T-helper 1 cell treated with Interleukin-12 subunit alpha and Interleukin-12 subunit beta and Interleukin-4 antibody, amounts not matched to agents 30 μg/mL and 1 μg/mL, for 36 hours (primary cell): ENCODE data around the gene RBM19.

Source experiments
- H3K27ac Mint-ChIP-seq: one replicate; pipeline ENCODE4 v1.8.0; 2021; ENCODE audit warnings: mild to moderate bottlenecking, mixed read lengths
- H3K27me3 Mint-ChIP-seq: one replicate; pipeline ENCODE4 v1.8.0; 2021; ENCODE audit warnings: low read depth, mixed read lengths
- H3K36me3 Mint-ChIP-seq: one replicate; pipeline ENCODE4 v1.8.0; 2021; ENCODE audit warnings: low read depth, mixed read lengths
- H3K4me1 Mint-ChIP-seq: one replicate; pipeline ENCODE4 v1.8.0; 2021; ENCODE audit warnings: low read depth, mixed read lengths
- H3K4me3 Mint-ChIP-seq: one replicate; pipeline ENCODE4 v1.8.0; 2021; ENCODE audit warnings: mild to moderate bottlenecking, moderate library complexity, mixed read lengths
- H3K9me3 Mint-ChIP-seq: one replicate; pipeline ENCODE4 v1.8.0; 2021; ENCODE audit warnings: mixed read lengths

The RBM19 gene

GRCh38 chr12:113886721-113887120 lies 79.4 kb downstream of the RBM19 start:
- peaks cover 2% of the 10 kb centered on the region for H3K36me3 Mint-ChIP-seq
- H3K4me3 Mint-ChIP-seq: no peak overlapping the region
- H3K4me1 Mint-ChIP-seq: no peaks in the 10 kb centered on the region
- no peaks in the 10 kb centered on the region for H3K9me3 Mint-ChIP-seq
- no peaks in the 10 kb centered on the region for H3K27me3 Mint-ChIP-seq
- H3K27ac Mint-ChIP-seq: no peak overlapping the region

- Mint-ChIP-seq H3K36me3 (peaks cover 2% of the 10 kb centered on the region), H3K4me1 (no peaks in the 10 kb centered on the region), H3K27me3 (no peaks in the 10 kb centered on the region), H3K4me3 (no peak overlapping the region), H3K9me3 (no peaks in the 10 kb centered on the region), H3K27ac (no peak overlapping the region)
Measured at GRCh38 chr12:113884392-113884791, 81.7 kb downstream of the RBM19 start.

GRCh38 chr12:113882690-113883089 lies 83.4 kb downstream of the RBM19 start:
- Mint-ChIP-seq H3K9me3 (no peaks in the 10 kb centered on the region), H3K4me1 (no peaks in the 10 kb centered on the region), H3K27ac (no peak overlapping the region), H3K36me3 (peaks cover 2% of the 10 kb centered on the region), H3K27me3 (no peaks in the 10 kb centered on the region), H3K4me3 (no peak overlapping the region)

GRCh38 chr12:113880988-113881962 lies 84.8 kb downstream of the RBM19 start:
- no peak overlapping the region for H3K4me3 Mint-ChIP-seq
- no peak overlapping the region for H3K27ac Mint-ChIP-seq
- no peaks in the 10 kb centered on the region for H3K4me1 Mint-ChIP-seq
- H3K9me3 Mint-ChIP-seq: no peaks in the 10 kb centered on the region
- H3K27me3 Mint-ChIP-seq: no peaks in the 10 kb centered on the region
- H3K36me3 Mint-ChIP-seq: peaks cover 2% of the 10 kb centered on the region

GRCh38 chr12:113880326-113880725 lies 85.8 kb downstream of the RBM19 start:
- Mint-ChIP-seq H3K27ac (no peak overlapping the region), H3K36me3 (peaks cover 2% of the 10 kb centered on the region), H3K9me3 (no peaks in the 10 kb centered on the region), H3K4me1 (no peaks in the 10 kb centered on the region), H3K4me3 (no peak overlapping the region), H3K27me3 (no peaks in the 10 kb centered on the region)

GRCh38 chr12:113879658-113880057 lies 86.5 kb downstream of the RBM19 start:
- no peaks in the 10 kb centered on the region for H3K27me3 Mint-ChIP-seq
- no peaks in the 10 kb centered on the region for H3K9me3 Mint-ChIP-seq
- H3K4me1 Mint-ChIP-seq: no peaks in the 10 kb centered on the region
- H3K36me3 Mint-ChIP-seq: peaks cover 2% of the 10 kb centered on the region
- H3K4me3 Mint-ChIP-seq: no peak overlapping the region
- H3K27ac Mint-ChIP-seq: no peak overlapping the region

- Mint-ChIP-seq H3K4me1 (no peaks in the 10 kb centered on the region), H3K36me3 (no peaks in the 10 kb centered on the region), H3K27me3 (no peaks in the 10 kb centered on the region), H3K4me3 (no peak overlapping the region), H3K9me3 (no peaks in the 10 kb centered on the region), H3K27ac (no peak overlapping the region)
Measured at GRCh38 chr12:113877607-113878006, 88.5 kb downstream of the RBM19 start.

GRCh38 chr12:113876160-113876559 lies 90.0 kb downstream of the RBM19 start:
- H3K27me3 Mint-ChIP-seq: no peaks in the 10 kb centered on the region
- H3K9me3 Mint-ChIP-seq: no peaks in the 10 kb centered on the region
- no peaks in the 10 kb centered on the region for H3K36me3 Mint-ChIP-seq
- H3K4me3 Mint-ChIP-seq: no peak overlapping the region
- no peak overlapping the region for H3K27ac Mint-ChIP-seq
- H3K4me1 Mint-ChIP-seq: no peaks in the 10 kb centered on the region

- no peak overlapping the region for H3K27ac Mint-ChIP-seq
- no peak overlapping the region for H3K4me3 Mint-ChIP-seq
- H3K27me3 Mint-ChIP-seq: no peaks in the 10 kb centered on the region
- no peaks in the 10 kb centered on the region for H3K4me1 Mint-ChIP-seq
- no peaks in the 10 kb centered on the region for H3K9me3 Mint-ChIP-seq
- H3K36me3 Mint-ChIP-seq: no peaks in the 10 kb centered on the region
Measured at GRCh38 chr12:113875691-113876090, 90.4 kb downstream of the RBM19 start.

- Mint-ChIP-seq H3K27me3 (no peaks in the 10 kb centered on the region), H3K4me3 (no peak overlapping the region), H3K4me1 (no peaks in the 10 kb centered on the region), H3K36me3 (no peaks in the 10 kb centered on the region), H3K27ac (no peak overlapping the region), H3K9me3 (no peaks in the 10 kb centered on the region)
Measured at GRCh38 chr12:113874999-113875561, 91.0 kb downstream of the RBM19 start.

GRCh38 chr12:113874326-113874725 lies 91.8 kb downstream of the RBM19 start:
- Mint-ChIP-seq H3K4me3 (no peak overlapping the region), H3K36me3 (no peaks in the 10 kb centered on the region), H3K27ac (no peak overlapping the region), H3K4me1 (no peaks in the 10 kb centered on the region), H3K9me3 (no peaks in the 10 kb centered on the region), H3K27me3 (no peaks in the 10 kb centered on the region)

- no peak overlapping the region for H3K4me3 Mint-ChIP-seq
- H3K36me3 Mint-ChIP-seq: no peaks in the 10 kb centered on the region
- H3K27ac Mint-ChIP-seq: no peak overlapping the region
- H3K4me1 Mint-ChIP-seq: no peaks in the 10 kb centered on the region
- H3K9me3 Mint-ChIP-seq: no peaks in the 10 kb centered on the region
- no peaks in the 10 kb centered on the region for H3K27me3 Mint-ChIP-seq
Measured at GRCh38 chr12:113873740-113874139, 92.4 kb downstream of the RBM19 start.

GRCh38 chr12:113870890-113871289 lies 95.2 kb downstream of the RBM19 start:
- no peak overlapping the region for H3K27ac Mint-ChIP-seq
- no peaks in the 10 kb centered on the region for H3K27me3 Mint-ChIP-seq
- H3K4me1 Mint-ChIP-seq: no peaks in the 10 kb centered on the region
- no peaks in the 10 kb centered on the region for H3K9me3 Mint-ChIP-seq
- H3K36me3 Mint-ChIP-seq: no peaks in the 10 kb centered on the region
- H3K4me3 Mint-ChIP-seq: no peak overlapping the region

GRCh38 chr12:113870035-113870434 lies 96.1 kb downstream of the RBM19 start:
- H3K4me1 Mint-ChIP-seq: no peaks in the 10 kb centered on the region
- H3K36me3 Mint-ChIP-seq: no peaks in the 10 kb centered on the region
- H3K27me3 Mint-ChIP-seq: no peaks in the 10 kb centered on the region
- H3K27ac Mint-ChIP-seq: no peak overlapping the region
- no peak overlapping the region for H3K4me3 Mint-ChIP-seq
- H3K9me3 Mint-ChIP-seq: no peaks in the 10 kb centered on the region

GRCh38 chr12:113868365-113868764 lies 97.8 kb downstream of the RBM19 start:
- Mint-ChIP-seq H3K27ac (no peak overlapping the region), H3K4me3 (no peak overlapping the region), H3K36me3 (no peaks in the 10 kb centered on the region), H3K4me1 (no peaks in the 10 kb centered on the region), H3K9me3 (no peaks in the 10 kb centered on the region), H3K27me3 (no peaks in the 10 kb centered on the region)
